ENCODE measurements around the gene RIT2.

GRCh38 chr18:42959528-42959927 lies 156.0 kb downstream of the RIT2 start:
- TF ChIP-seq CTCF (IDR thresholded peaks at IDR 0.05; ENCODE audit: low read depth, low read length), result no peak
- TF ChIP-seq EZH2phosphoT487 (IDR thresholded peaks at IDR 0.05; ENCODE audit: low read depth), result no peak

All from OCI-LY3 (cell line).